HepG2 (cell line): Measurements from ENCODE around the gene BTF3L4. TPM values are rescaled to one million over a fixed set of nuclear protein-coding genes. Genes with fewer than 3 reads are reported as not detected.

ENCODE experiments used
- ATF5 ChIP-seq: sonication (generic); formaldehyde crosslinking; IDR thresholded peaks from 2 replicates; pipeline ENCODE4 v1.4.0; 2020; ENCODE audit warnings: mild to moderate bottlenecking, low read depth, missing genetic modification reagents
- CBX5 ChIP-seq: sonication (generic); formaldehyde crosslinking; IDR thresholded peaks from 2 replicates; pipeline ENCODE4 v1.4.0; 2020; ENCODE audit warnings: missing genetic modification reagents, borderline replicate concordance
- GFI1 ChIP-seq: sonication (generic); formaldehyde crosslinking; IDR thresholded peaks from 2 replicates; pipeline ENCODE4 v1.5.0; 2020; ENCODE audit warnings: missing genetic modification reagents, mild to moderate bottlenecking, borderline replicate concordance
- IKZF4 ChIP-seq: sonication (generic); formaldehyde crosslinking; IDR thresholded peaks from 2 replicates; pipeline ENCODE4 v1.5.1; 2020; ENCODE audit warnings: borderline replicate concordance, mild to moderate bottlenecking, low read depth, missing genetic modification reagents; ENCODE audit errors: not compliant biosample characterization
- NR2F2 ChIP-seq: IDR thresholded peaks from 2 replicates; pipeline ENCODE4 v1.6.1; 2012; ENCODE audit warnings: low read depth, inconsistent platforms, borderline replicate concordance
- PBX3 ChIP-seq: sonication (generic); formaldehyde crosslinking; IDR thresholded peaks from 2 replicates; pipeline ENCODE4 v1.8.1; 2023; ENCODE audit warnings: missing genetic modification reagents, inconsistent platforms, borderline replicate concordance
- POGK ChIP-seq: sonication (generic); formaldehyde crosslinking; conservative IDR thresholded peaks from 2 replicates; pipeline ENCODE4 v1.8.0; 2022; ENCODE audit warnings: mild to moderate bottlenecking, moderate library complexity, missing genetic modification reagents
- REST ChIP-seq, 2 experiments: IDR thresholded peaks; 2 replicates each; pipeline ENCODE4 v1.6.1; 2011 to 2012; ENCODE audit warnings: low read length in 2 of 2, borderline replicate concordance in 1 of 2, low read depth in 1 of 2, mild to moderate bottlenecking in 1 of 2, moderate library complexity in 1 of 2
- SSRP1 ChIP-seq: IDR thresholded peaks from 2 replicates; pipeline ENCODE4 v1.6.1; 2016; ENCODE audit warnings: control low read depth
- TCF7L2 ChIP-seq: IDR thresholded peaks from 2 replicates; pipeline ENCODE4 v1.6.1; 2011; ENCODE audit warnings: mild to moderate bottlenecking, low read depth, low read length, moderate library complexity
- ZBTB39 ChIP-seq: sonication (generic); formaldehyde crosslinking; IDR thresholded peaks from 2 replicates; pipeline ENCODE4 v1.5.0; 2020; ENCODE audit warnings: missing genetic modification reagents
- ZMYM2 ChIP-seq: sonication (generic); formaldehyde crosslinking; IDR thresholded peaks from 2 replicates; pipeline ENCODE4 v1.8.0; 2022; ENCODE audit warnings: mild to moderate bottlenecking, missing genetic modification reagents
- ZNF230 ChIP-seq: sonication (generic); formaldehyde crosslinking; IDR thresholded peaks from 2 replicates; pipeline ENCODE4 v1.4.0; 2020; ENCODE audit warnings: mild to moderate bottlenecking, missing genetic modification reagents
- ZNF260 ChIP-seq: sonication (generic); formaldehyde crosslinking; IDR thresholded peaks from 2 replicates; pipeline ENCODE4 v1.4.0; 2020; ENCODE audit warnings: missing genetic modification reagents, low read depth, mild to moderate bottlenecking, borderline replicate concordance
- ZNF577 ChIP-seq: sonication (generic); formaldehyde crosslinking; IDR thresholded peaks from 2 replicates; pipeline ENCODE4 v1.4.0; 2020; ENCODE audit warnings: mild to moderate bottlenecking, low read depth, missing genetic modification reagents, borderline replicate concordance
- ZNF83 ChIP-seq: sonication (generic); formaldehyde crosslinking; IDR thresholded peaks from 2 replicates; pipeline ENCODE4 v1.4.0; 2020; ENCODE audit warnings: missing genetic modification reagents, mild to moderate bottlenecking, borderline replicate concordance
- polyA plus RNA-seq, 8 experiments: library from polyadenylated mRNA; depleted of rRNA in 3 of 8; stranded (reverse) in 7 of 8; unstranded in 1 of 8; fragments of >200 nt; fragmentation: Illumina TruSeq in 4 of 8; extraction: Trizol in 4 of 8; gene quantifications; 2 replicates each; pipeline versions ENCODE4 v1.2.1 to v1.2.3, GENCODE V29; 2011 to 2016; ENCODE audit warnings: low read depth in 4 of 8, missing spikeins in 1 of 8, mixed read lengths in 1 of 8; ENCODE audit not compliant: insufficient read depth in 1 of 8
- total RNA-seq, 5 experiments: library from RNA; depleted of rRNA; stranded (reverse); fragments of >200 nt; fragmentation: Illumina TruSeq; extraction: Trizol; gene quantifications; 2 replicates each; pipeline ENCODE4 v1.2.3, GENCODE V29; 2016; ENCODE audit warnings: low read depth in 1 of 5

BTF3L4 gene
- total and polyA plus RNA-seq, 2 of the 13 experiments (the other 11 are each of a cell fraction or from before 2014, with no cell fraction given), result 59.0 to 74.3 TPM

- TF ChIP-seq ZNF260 (no peak), REST (IDR thresholded peaks at IDR 0.05; ENCODE audit: borderline replicate concordance in 1 of 2, low read depth in 1 of 2, low read length in 2 of 2) (peak in 1 of 2 experiments; percentile 70; a peak in 1 of 4 replicates), ZNF83 (no peak), SSRP1 (peak; percentile 61; the same call in 1 of the 2 replicates), PBX3 (CRISPR knock-in tag) (no peak), IKZF4 (CRISPR knock-in tag) (no peak), NR2F2 (peak; percentile 91), ZBTB39 (CRISPR knock-in tag) (peak; percentile 98), ZNF230 (CRISPR knock-in tag) (0 out of 2 replicates have a peak, but pooled peaks have one; percentile 53), POGK (peak; percentile 80), ATF5 (CRISPR knock-in tag) (no peak), ZMYM2 (CRISPR knock-in tag) (peak; percentile 82; the same call in 1 of the 2 replicates), TCF7L2 (no peak), GFI1 (peak; percentile 87), ZNF577 (CRISPR knock-in tag) (no peak), CBX5 (CRISPR knock-in tag) (peak; percentile 22; the same call in 1 of the 2 replicates)
These were observed 18.7 kb upstream of the BTF3L4 start (continued) for GRCh38 chr1:52037402-52037814.
